Measurements from ENCODE around the gene ODAD3.
"Not testable (repeated sequence)": the region's sequence is repeated elsewhere in the genome, so short reads cannot be mapped to it uniquely, and the experiment has no call there.

The ODAD3 gene

GRCh38 chr19:11434703-11435056 lies 241 bp downstream of the ODAD3 start:
- H3K27ac ChIP-seq (ENCODE audit: low read length), result peak overlapping the region; percentile 69; the same call in 1 of the 2 replicates
- TF ChIP-seq EZH2phosphoT487 (IDR thresholded peaks at IDR 0.05; ENCODE audit: low read length) (no peak), EZH2 (optimal IDR thresholded peaks at IDR 0.05; ENCODE audit: low read depth, low read length) (no peak), CTCF (IDR thresholded peaks at IDR 0.05; ENCODE audit: low read length) (no peak)
- peaks cover 16% of the 10 kb centered on the region; the same call in 1 of the 2 replicates for H3K27me3 ChIP-seq (replicated peaks; ENCODE audit: insufficient read depth, low read length)
- H4K20me1 ChIP-seq (ENCODE audit: insufficient read depth, low read length), result no peaks in the 10 kb centered on the region
- H2AFZ ChIP-seq (ENCODE audit: low read length), result peak overlapping the region; percentile 87
- no peaks in the 10 kb centered on the region for H3K9me2 ChIP-seq (replicated peaks; ENCODE audit: insufficient read depth, low read length)
- H3K4me2 ChIP-seq (ENCODE audit: low read depth, low read length), result peak overlapping the region; percentile 88
- H3K4me3 ChIP-seq (ENCODE audit: low read length), result peak overlapping the region; percentile 89
- no peak for DNase-seq
- H3F3A ChIP-seq (ENCODE audit: insufficient read depth, low read length), result no peaks in the 10 kb centered on the region
- H3K4me1 ChIP-seq (ENCODE audit: low read length), result no peaks in the 10 kb centered on the region; the same call in 1 of the 2 replicates
- no peaks in the 10 kb centered on the region for H3K9me3 ChIP-seq (replicated peaks; ENCODE audit: insufficient read depth, low read length)
- H3K79me2 ChIP-seq (ENCODE audit: low read length), result peaks cover 22% of the 10 kb centered on the region
- H3K36me3 ChIP-seq (replicated peaks; ENCODE audit: insufficient read depth, low read length), result no peaks in the 10 kb centered on the region
- peak overlapping the region; percentile 37; the same call in 1 of the 2 replicates for H3K9ac ChIP-seq (ENCODE audit: low read length)

DNA sequence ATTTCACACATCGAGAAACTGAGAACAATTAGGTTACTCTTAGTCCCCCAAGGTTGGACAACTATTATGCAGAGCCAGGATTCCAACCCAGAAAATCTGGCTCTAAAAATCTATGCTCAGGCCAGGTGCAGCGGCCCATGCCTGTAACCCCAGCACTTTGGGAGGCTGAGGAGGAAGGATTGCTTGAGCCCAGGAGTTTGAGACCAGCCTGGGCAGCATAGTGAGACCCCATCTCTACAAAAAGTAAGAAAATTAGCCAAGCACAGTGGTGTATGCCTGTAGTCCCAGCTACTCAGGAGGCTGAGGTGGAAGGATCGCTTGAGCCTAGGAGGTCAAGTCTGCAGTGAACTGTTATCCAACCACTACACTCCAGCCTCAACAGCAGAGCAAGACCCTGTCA lies 1.4 kb downstream of the ODAD3 start:
- not testable (repeated sequence) for H3K4me3 ChIP-seq (ENCODE audit: low read length); H3K4me1 ChIP-seq (ENCODE audit: low read length); H3K36me3 ChIP-seq (replicated peaks; ENCODE audit: insufficient read depth, low read length); H3K9ac ChIP-seq (ENCODE audit: low read length); DNase-seq; H3K9me3 ChIP-seq (replicated peaks; ENCODE audit: insufficient read depth, low read length); H3K9me2 ChIP-seq (replicated peaks; ENCODE audit: insufficient read depth, low read length); H3K4me2 ChIP-seq (ENCODE audit: low read depth, low read length); H3K27ac ChIP-seq (ENCODE audit: low read length); H4K20me1 ChIP-seq (ENCODE audit: insufficient read depth, low read length); H3F3A ChIP-seq (ENCODE audit: insufficient read depth, low read length); H2AFZ ChIP-seq (ENCODE audit: low read length)
- H3K79me2 ChIP-seq (ENCODE audit: low read length), result peaks cover 22% of the 10 kb centered on the region
- H3K27me3 ChIP-seq (replicated peaks; ENCODE audit: insufficient read depth, low read length), result peaks cover 16% of the 10 kb centered on the region; the same call in 1 of the 2 replicates

DNA sequence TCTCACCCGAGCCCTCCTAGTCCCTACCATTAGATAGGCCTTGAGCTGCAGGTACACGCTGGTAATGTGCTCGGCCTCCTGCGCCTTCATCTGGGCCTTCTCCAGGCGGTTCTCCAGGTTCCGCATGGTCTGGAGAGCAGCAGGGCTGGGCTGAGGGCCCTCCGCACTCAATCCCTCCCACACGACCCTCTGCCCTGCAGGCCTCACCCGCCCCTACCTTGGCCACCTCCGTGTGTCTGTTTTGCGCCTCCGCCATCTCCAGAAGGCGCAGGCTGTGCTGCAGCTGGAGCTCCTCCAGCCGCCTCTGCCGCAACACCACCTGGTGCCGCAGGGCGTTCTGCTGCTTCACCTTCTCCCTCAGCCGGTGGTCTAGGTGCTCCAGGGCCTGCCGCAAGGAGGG lies 8.3 kb downstream of the ODAD3 start:
- H2AFZ ChIP-seq (ENCODE audit: low read length), result no peak overlapping the region
- no peak overlapping the region for H3K4me3 ChIP-seq (ENCODE audit: low read length)
- H3K9me2 ChIP-seq (replicated peaks; ENCODE audit: insufficient read depth, low read length), result no peaks in the 10 kb centered on the region
- no peaks in the 10 kb centered on the region for H3K36me3 ChIP-seq (replicated peaks; ENCODE audit: insufficient read depth, low read length)
- H3K27ac ChIP-seq (ENCODE audit: low read length), result no peak overlapping the region
- no peak overlapping the region for H3K4me2 ChIP-seq (ENCODE audit: low read depth, low read length)
- no peaks in the 10 kb centered on the region for H4K20me1 ChIP-seq (ENCODE audit: insufficient read depth, low read length)
- no peak overlapping the region for H3K9ac ChIP-seq (ENCODE audit: low read length)
- H3K27me3 ChIP-seq (replicated peaks; ENCODE audit: insufficient read depth, low read length), result peaks cover 29% of the 10 kb centered on the region
- TF ChIP-seq CTCF (IDR thresholded peaks at IDR 0.05; ENCODE audit: low read length) (no peak), EZH2 (optimal IDR thresholded peaks at IDR 0.05; ENCODE audit: low read depth, low read length) (no peak), EZH2phosphoT487 (IDR thresholded peaks at IDR 0.05; ENCODE audit: low read length) (no peak)
- H3K4me1 ChIP-seq (ENCODE audit: low read length), result no peaks in the 10 kb centered on the region; the same call in 1 of the 2 replicates
- DNase-seq, result no peak
- no peaks in the 10 kb centered on the region for H3K79me2 ChIP-seq (ENCODE audit: low read length)
- H3F3A ChIP-seq (ENCODE audit: insufficient read depth, low read length), result no peaks in the 10 kb centered on the region; the same call in 1 of the 2 replicates
- no peaks in the 10 kb centered on the region for H3K9me3 ChIP-seq (replicated peaks; ENCODE audit: insufficient read depth, low read length)

- Histone ChIP-seq H3K27me3 (replicated peaks; ENCODE audit: insufficient read depth, low read length) (peaks cover 36% of the 10 kb centered on the region), H3K79me2 (ENCODE audit: low read length) (no peaks in the 10 kb centered on the region), H3K9ac (ENCODE audit: low read length) (no peak overlapping the region), H3K4me2 (ENCODE audit: low read depth, low read length) (no peak overlapping the region), H3F3A (ENCODE audit: insufficient read depth, low read length) (no peaks in the 10 kb centered on the region; the same call in 1 of the 2 replicates), H3K4me3 (ENCODE audit: low read length) (no peak overlapping the region), H2AFZ (ENCODE audit: low read length) (no peak overlapping the region), H3K9me2 (replicated peaks; ENCODE audit: insufficient read depth, low read length) (no peaks in the 10 kb centered on the region), H3K27ac (ENCODE audit: low read length) (no peak overlapping the region), H3K4me1 (ENCODE audit: low read length) (no peaks in the 10 kb centered on the region; the same call in 1 of the 2 replicates), H4K20me1 (ENCODE audit: insufficient read depth, low read length) (no peaks in the 10 kb centered on the region), H3K9me3 (replicated peaks; ENCODE audit: insufficient read depth, low read length) (no peaks in the 10 kb centered on the region), H3K36me3 (replicated peaks; ENCODE audit: insufficient read depth, low read length) (no peaks in the 10 kb centered on the region)
- no peak for DNase-seq
- no peak for TF ChIP-seq EZH2phosphoT487 (IDR thresholded peaks at IDR 0.05; ENCODE audit: low read length)
- no peak for TF ChIP-seq CTCF (IDR thresholded peaks at IDR 0.05; ENCODE audit: low read length)
- TF ChIP-seq EZH2 (optimal IDR thresholded peaks at IDR 0.05; ENCODE audit: low read depth, low read length), result no peak
Measured at GRCh38 chr19:11425719-11426457, 9.0 kb downstream of the ODAD3 start.
